ENCODE results near the gene GPR17. TPM values are rescaled to one million over a fixed set of nuclear protein-coding genes. Genes with fewer than 3 reads are reported as not detected.

The GPR17 gene
- polyA plus RNA-seq, 1 donor (not counting 4 experiments of a cell fraction or from before 2014, with no cell fraction given), result not detected

DNA sequence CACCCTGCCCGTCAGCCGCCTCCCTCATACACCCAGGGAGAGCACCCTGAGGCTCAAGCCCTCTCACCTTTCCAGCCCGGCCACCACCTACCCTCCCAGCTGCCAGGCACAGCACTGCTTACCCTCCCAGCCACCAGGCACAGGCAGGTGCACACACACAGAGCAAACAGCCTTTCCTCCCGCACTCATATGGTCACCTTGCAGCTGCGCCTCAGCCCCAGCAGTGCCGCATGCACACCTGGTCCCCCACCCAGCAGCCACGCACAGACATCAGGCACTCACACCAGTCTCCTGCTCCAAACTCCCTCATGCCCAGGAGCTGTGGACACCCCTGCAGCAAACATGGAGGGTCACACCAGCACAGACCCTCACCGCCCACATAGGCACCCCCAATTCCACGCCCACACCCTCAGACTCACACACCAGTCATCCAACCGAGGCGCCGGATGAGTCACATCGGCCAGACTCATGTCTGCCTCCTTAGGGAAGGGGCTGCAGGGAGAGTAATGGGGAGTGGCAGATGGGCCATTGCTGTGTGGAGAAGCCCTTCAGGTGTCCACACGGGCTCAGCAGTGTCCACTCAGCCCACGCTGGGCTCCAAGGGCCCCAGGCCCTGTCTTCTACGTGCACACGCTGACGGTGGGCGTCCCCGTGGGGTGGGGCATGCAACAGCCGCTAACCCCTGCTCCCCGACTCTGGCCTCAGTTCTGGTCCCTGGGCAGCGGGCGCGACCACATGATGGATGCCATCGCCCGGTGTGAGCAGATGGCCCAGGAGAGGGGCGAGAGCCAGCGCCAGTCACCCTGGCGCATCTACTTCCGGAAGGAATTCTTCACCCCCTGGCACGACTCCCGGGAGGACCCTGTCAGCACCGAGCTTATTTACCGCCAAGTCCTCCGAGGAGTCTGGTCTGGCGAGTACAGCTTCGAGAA lies 22.3 kb upstream of the GPR17 start:
- Histone ChIP-seq H3K36me3 (ENCODE audit: control insufficient read depth in 2 of 2, extremely low read depth in 1 of 2, insufficient read depth in 2 of 2, low read length in 2 of 2) (no peaks in the 10 kb centered on the region), H3K79me2 (ENCODE audit: control insufficient read depth, insufficient read depth, low read length) (no peaks in the 10 kb centered on the region), H3K4me2 (ENCODE audit: control insufficient read depth, extremely low read depth, insufficient read depth, low read depth, low read length) (no peak overlapping the region), H3K9ac (ENCODE audit: control insufficient read depth, extremely low read depth, insufficient read depth, low read length) (no peak overlapping the region), H3K27ac (ENCODE audit: control insufficient read depth, insufficient read depth, low read length) (no peak overlapping the region), H3K4me1 (ENCODE audit: control insufficient read depth, extremely low read depth, insufficient read depth, low read length) (peaks cover 5% of the 10 kb centered on the region), H2AFZ (ENCODE audit: control insufficient read depth, low read length) (no peak overlapping the region), H3K27me3 (ENCODE audit: control insufficient read depth, extremely low read depth, insufficient read depth, low read length) (peaks cover 7% of the 10 kb centered on the region), H3K9me3 (ENCODE audit: control insufficient read depth, low read depth, low read length) (no peaks in the 10 kb centered on the region), H4K20me1 (ENCODE audit: control insufficient read depth, extremely low read depth, insufficient read depth, low read length) (no peaks in the 10 kb centered on the region), H3K9me1 (ENCODE audit: control insufficient read depth, extremely low read depth, insufficient read depth, low read length) (no peaks in the 10 kb centered on the region), H3K4me3 (ENCODE audit: control insufficient read depth in 2 of 3, extremely low read depth in 1 of 3, insufficient read depth in 2 of 3, low read depth in 1 of 3, low read length in 3 of 3) (no peak overlapping the region)
- no peak for TF ChIP-seq EZH2 (IDR thresholded peaks at IDR 0.05; ENCODE audit: low read length)
- TF ChIP-seq, protein P1, sequence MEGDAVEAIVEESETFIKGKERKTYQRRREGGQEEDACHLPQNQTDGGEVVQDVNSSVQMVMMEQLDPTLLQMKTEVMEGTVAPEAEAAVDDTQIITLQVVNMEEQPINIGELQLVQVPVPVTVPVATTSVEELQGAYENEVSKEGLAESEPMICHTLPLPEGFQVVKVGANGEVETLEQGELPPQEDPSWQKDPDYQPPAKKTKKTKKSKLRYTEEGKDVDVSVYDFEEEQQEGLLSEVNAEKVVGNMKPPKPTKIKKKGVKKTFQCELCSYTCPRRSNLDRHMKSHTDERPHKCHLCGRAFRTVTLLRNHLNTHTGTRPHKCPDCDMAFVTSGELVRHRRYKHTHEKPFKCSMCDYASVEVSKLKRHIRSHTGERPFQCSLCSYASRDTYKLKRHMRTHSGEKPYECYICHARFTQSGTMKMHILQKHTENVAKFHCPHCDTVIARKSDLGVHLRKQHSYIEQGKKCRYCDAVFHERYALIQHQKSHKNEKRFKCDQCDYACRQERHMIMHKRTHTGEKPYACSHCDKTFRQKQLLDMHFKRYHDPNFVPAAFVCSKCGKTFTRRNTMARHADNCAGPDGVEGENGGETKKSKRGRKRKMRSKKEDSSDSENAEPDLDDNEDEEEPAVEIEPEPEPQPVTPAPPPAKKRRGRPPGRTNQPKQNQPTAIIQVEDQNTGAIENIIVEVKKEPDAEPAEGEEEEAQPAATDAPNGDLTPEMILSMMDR (optimal IDR thresholded peaks at IDR 0.05 in 1 of 3, IDR thresholded peaks at IDR 0.05 in 1 of 3, conservative IDR thresholded peaks at IDR 0.05 in 1 of 3; ENCODE audit: extremely low read depth in 1 of 3, insufficient read depth in 2 of 3, low read length in 3 of 3), result no peak
- dilution Hi-C loops (cut with MboI; ENCODE audit: extremely low pct_ligation_motif_present, low sequenced_read_pairs), result no loop called here
- DNase-seq (ENCODE audit: low read depth, low spot score) (no peak), FAIRE-seq (no peak)

DNA sequence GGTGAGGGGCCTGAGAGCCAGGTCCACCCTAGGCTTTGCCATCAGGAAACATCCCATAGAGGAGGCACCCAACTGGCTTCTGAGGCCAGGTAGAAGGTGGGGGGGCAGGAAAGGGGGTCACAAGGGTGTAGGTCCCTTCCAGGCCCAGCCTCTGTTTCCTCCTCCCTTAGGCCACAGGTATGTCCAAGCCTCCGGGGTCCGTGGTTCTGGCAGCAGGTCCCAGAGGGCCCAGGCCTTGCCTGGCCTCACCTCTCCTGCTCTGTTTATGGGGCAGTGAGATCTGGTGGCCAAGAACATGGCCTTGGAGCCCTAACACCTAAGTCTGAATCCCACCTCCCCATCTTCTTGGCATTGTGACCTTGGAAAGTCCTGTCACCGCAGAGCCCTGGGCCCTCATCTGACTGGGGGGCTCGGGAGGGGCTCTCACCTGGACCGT lies 21.6 kb upstream of the GPR17 start:
- FAIRE-seq (no peak), DNase-seq (ENCODE audit: low read depth, low spot score) (no peak)
- peaks cover 5% of the 10 kb centered on the region for H3K4me1 ChIP-seq (ENCODE audit: control insufficient read depth, extremely low read depth, insufficient read depth, low read length)
- H3K9me1 ChIP-seq (ENCODE audit: control insufficient read depth, extremely low read depth, insufficient read depth, low read length), result no peaks in the 10 kb centered on the region
- no peak overlapping the region for H3K27ac ChIP-seq (ENCODE audit: control insufficient read depth, insufficient read depth, low read length)
- H3K9me3 ChIP-seq (ENCODE audit: control insufficient read depth, low read depth, low read length), result no peaks in the 10 kb centered on the region
- dilution Hi-C loops (cut with MboI; ENCODE audit: extremely low pct_ligation_motif_present, low sequenced_read_pairs), result no loop called here
- H3K79me2 ChIP-seq (ENCODE audit: control insufficient read depth, insufficient read depth, low read length), result no peaks in the 10 kb centered on the region
- H3K4me3 ChIP-seq (ENCODE audit: control insufficient read depth in 2 of 3, extremely low read depth in 1 of 3, insufficient read depth in 2 of 3, low read depth in 1 of 3, low read length in 3 of 3), result no peak overlapping the region
- H3K27me3 ChIP-seq (ENCODE audit: control insufficient read depth, extremely low read depth, insufficient read depth, low read length), result peaks cover 7% of the 10 kb centered on the region
- H2AFZ ChIP-seq (ENCODE audit: control insufficient read depth, low read length), result no peak overlapping the region
- no peaks in the 10 kb centered on the region for H4K20me1 ChIP-seq (ENCODE audit: control insufficient read depth, extremely low read depth, insufficient read depth, low read length)
- no peak overlapping the region for H3K9ac ChIP-seq (ENCODE audit: control insufficient read depth, extremely low read depth, insufficient read depth, low read length)
- TF ChIP-seq EZH2 (IDR thresholded peaks at IDR 0.05; ENCODE audit: low read length), result no peak
- no peaks in the 10 kb centered on the region for H3K36me3 ChIP-seq (ENCODE audit: control insufficient read depth in 2 of 2, extremely low read depth in 1 of 2, insufficient read depth in 2 of 2, low read length in 2 of 2)
- no peak overlapping the region for H3K4me2 ChIP-seq (ENCODE audit: control insufficient read depth, extremely low read depth, insufficient read depth, low read depth, low read length)

All from keratinocyte (primary cell).